Central memory CD8-positive, alpha-beta T cell (primary cell): ENCODE data around the gene AUH.
"Not testable (repeated sequence)": the region's sequence is repeated elsewhere in the genome, so short reads cannot be mapped to it uniquely, and the experiment has no call there.

Experiments used
- ATAC-seq: fragments of 150-1000 bp; cut with Tn5 transposase; replicated peaks from 2 replicates; pipeline ENCODE4 v1.10.0; 2022; ENCODE audit warnings: mild to moderate bottlenecking, moderate FRiP score, moderate number of reproducible peaks; ENCODE audit not compliant: poor library complexity, severe bottlenecking; ENCODE audit errors: extremely low read depth
- DNase-seq, 2 donors: peaks; one replicate each; pipeline ENCODE4 v3.0.0; 2021; ENCODE audit warnings: low spot score in 2 of 2
- H3K27ac Mint-ChIP-seq: one replicate; pipeline ENCODE4 v1.8.0; 2022; ENCODE audit warnings: low read depth, mild to moderate bottlenecking, moderate library complexity, mixed read lengths
- H3K27me3 Mint-ChIP-seq: one replicate; pipeline ENCODE4 v1.8.0; 2022; ENCODE audit warnings: mixed read lengths
- H3K36me3 Mint-ChIP-seq: one replicate; pipeline ENCODE4 v1.8.0; 2022; ENCODE audit warnings: mild to moderate bottlenecking, moderate library complexity, mixed read lengths; ENCODE audit not compliant: insufficient read depth
- H3K4me1 Mint-ChIP-seq: one replicate; pipeline ENCODE4 v1.8.0; 2022; ENCODE audit warnings: mixed read lengths
- H3K4me3 Mint-ChIP-seq: one replicate; pipeline ENCODE4 v1.8.0; 2022; ENCODE audit warnings: mild to moderate bottlenecking, moderate library complexity, mixed read lengths
- H3K9me3 Mint-ChIP-seq: one replicate; pipeline ENCODE4 v1.8.0; 2022; ENCODE audit warnings: mixed read lengths

AUH gene

DNA sequence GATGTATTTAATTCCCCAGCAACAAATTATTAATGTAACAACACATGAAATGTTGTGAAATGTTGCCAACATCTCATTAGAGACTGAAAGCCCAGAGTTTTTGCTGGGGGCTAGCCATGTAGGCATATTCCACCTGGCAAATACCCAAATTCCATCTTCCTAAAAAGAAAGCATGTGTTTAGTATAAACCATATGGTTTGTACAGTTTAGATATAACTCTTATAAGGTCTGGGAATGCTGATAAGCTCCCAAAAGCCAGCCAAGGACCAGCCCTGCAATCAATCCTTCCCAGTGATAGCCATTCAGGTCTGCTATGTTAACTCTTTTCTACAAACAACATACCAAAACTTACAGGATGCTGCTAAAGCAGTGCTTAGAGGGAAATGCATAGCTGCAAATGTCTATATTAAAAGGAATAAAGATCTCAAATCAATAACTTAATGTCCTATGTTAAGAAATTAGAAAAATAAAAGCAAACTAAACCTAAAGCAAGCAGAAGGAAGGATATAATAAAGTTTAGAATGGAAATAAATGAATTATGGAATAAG, 158.9 kb downstream of the AUH start:
- DNase-seq = no peak
- H3K27ac Mint-ChIP-seq = no peak overlapping the region
- no peak for ATAC-seq
- H3K36me3 Mint-ChIP-seq = no peaks in the 10 kb centered on the region
- H3K9me3 Mint-ChIP-seq = peaks cover 11% of the 10 kb centered on the region
- no peak overlapping the region for H3K4me3 Mint-ChIP-seq
- H3K4me1 Mint-ChIP-seq = peaks cover 7% of the 10 kb centered on the region
- no peaks in the 10 kb centered on the region for H3K27me3 Mint-ChIP-seq

DNA sequence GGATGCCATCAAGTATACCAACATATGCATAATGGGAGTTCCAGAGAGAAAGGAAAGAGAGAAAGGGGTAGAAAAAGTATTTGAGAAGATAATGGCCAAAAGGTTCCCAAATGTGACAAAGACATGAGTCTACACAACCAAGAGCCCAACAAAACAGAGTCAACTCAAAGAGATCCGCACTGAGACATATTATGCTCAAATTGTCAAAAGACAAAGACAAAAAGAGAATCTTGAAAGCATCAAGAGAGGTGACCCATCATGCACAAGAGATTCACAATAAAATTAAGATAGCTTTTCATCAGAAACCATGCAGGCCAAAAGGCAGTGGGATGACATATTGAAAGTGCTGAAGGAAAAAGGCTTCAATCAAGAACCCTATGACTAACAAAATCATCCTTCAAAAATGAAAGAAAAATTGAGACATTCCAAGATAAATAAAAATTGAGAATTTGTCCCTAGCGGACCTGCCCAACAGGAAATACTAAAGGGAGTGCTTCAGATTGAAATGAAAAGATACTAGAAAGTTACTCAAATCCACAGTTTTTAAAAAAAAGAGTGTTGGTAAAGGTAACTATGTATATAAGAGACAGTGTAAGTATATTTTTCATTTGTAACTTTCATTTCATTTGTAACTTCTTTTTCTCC, 160.9 kb downstream of the AUH start:
- DNase-seq (no peak), ATAC-seq (no peak)
- Mint-ChIP-seq H3K4me3 (no peak overlapping the region), H3K9me3 (peaks cover 11% of the 10 kb centered on the region), H3K4me1 (no peaks in the 10 kb centered on the region), H3K27ac (no peak overlapping the region), H3K36me3 (no peaks in the 10 kb centered on the region), H3K27me3 (no peaks in the 10 kb centered on the region)

DNA sequence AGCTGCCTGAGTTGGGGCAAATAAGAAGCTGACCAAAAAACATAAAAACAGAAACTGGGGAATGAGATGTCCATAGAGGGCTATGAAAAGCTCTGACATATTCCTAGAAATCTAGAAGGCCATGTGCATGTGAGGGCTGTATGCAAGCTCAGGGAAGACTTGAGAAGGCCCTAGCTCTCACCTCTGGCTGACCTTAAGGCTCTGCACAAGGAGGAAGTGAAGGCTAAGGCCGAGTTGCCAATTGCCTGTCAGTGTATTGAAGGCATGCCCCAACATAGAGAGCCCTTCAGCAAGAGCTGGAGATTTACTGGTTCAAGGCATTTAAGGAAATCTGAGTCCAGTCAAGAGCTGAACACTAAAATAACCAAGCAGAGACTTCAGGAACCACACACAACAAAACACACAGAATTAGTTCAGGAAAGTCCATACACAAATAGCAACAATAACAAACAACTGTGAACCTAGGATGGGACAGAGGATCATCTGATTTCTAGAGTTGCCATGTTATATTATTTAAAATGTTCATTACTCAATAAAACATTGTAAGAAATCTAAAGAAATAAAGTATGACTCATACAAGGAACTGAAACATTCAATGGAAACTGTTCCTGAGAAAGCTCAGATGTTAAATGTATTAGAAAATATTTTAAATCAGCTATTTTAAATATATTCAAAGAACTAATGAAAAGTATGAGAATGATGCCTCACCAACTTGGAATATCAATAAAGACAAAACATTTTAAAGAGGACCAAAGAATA, 161.8 kb downstream of the AUH start:
- Mint-ChIP-seq H3K4me3 (no peak overlapping the region), H3K27me3 (no peaks in the 10 kb centered on the region), H3K9me3 (peaks cover 11% of the 10 kb centered on the region), H3K36me3 (no peaks in the 10 kb centered on the region), H3K27ac (no peak overlapping the region), H3K4me1 (peaks cover 5% of the 10 kb centered on the region)
- no peak for DNase-seq
- no peak for ATAC-seq

DNA sequence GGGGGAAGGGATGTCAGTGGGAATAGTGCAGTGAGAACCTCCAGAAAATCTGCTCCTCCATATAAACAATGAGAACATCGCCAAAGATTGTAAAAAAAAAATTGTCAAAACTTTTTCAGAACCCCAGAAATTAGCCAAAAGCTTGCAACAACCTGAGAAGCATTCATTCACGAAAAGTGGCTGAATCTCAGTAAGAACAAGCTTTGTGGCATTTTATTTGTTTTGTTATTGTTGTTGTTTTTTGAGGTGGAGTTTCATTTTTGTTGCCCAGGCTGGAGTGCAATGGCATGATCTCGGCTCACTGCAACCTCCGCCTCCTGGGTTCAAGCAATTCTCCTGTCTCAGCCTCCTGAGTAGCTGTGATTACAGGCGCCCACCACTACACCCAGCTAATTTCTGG, 162.8 kb downstream of the AUH start:
- H3K27ac Mint-ChIP-seq, H3K4me3 Mint-ChIP-seq, H3K36me3 Mint-ChIP-seq, H3K27me3 Mint-ChIP-seq, DNase-seq, ATAC-seq: not testable (repeated sequence)
- Mint-ChIP-seq H3K9me3 (peaks cover 11% of the 10 kb centered on the region), H3K4me1 (peaks cover 16% of the 10 kb centered on the region)

DNA sequence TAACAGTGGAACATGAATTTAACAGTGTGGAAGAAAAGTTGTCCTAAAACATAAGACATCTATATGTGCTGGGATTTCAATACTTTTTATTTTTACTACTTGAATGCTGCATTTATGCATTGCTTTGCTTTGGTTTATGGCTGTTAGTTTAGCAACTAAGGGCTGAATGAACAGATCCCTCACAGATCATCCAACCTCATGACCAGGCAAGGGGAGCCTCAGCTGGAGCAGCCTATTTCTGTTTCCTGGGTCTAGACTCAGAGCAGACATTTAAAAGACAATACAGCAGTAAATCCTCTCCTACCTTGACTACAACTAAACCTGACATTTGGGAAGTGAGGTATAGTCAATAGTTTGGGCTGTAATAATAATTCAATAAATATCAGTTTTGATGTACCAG, 163.3 kb downstream of the AUH start:
- Mint-ChIP-seq H3K27me3 (no peaks in the 10 kb centered on the region), H3K36me3 (peaks cover 2% of the 10 kb centered on the region), H3K4me3 (no peak overlapping the region), H3K4me1 (peaks cover 21% of the 10 kb centered on the region), H3K27ac (no peak overlapping the region), H3K9me3 (peaks cover 11% of the 10 kb centered on the region)
- DNase-seq = no peak
- ATAC-seq = no peak

DNA sequence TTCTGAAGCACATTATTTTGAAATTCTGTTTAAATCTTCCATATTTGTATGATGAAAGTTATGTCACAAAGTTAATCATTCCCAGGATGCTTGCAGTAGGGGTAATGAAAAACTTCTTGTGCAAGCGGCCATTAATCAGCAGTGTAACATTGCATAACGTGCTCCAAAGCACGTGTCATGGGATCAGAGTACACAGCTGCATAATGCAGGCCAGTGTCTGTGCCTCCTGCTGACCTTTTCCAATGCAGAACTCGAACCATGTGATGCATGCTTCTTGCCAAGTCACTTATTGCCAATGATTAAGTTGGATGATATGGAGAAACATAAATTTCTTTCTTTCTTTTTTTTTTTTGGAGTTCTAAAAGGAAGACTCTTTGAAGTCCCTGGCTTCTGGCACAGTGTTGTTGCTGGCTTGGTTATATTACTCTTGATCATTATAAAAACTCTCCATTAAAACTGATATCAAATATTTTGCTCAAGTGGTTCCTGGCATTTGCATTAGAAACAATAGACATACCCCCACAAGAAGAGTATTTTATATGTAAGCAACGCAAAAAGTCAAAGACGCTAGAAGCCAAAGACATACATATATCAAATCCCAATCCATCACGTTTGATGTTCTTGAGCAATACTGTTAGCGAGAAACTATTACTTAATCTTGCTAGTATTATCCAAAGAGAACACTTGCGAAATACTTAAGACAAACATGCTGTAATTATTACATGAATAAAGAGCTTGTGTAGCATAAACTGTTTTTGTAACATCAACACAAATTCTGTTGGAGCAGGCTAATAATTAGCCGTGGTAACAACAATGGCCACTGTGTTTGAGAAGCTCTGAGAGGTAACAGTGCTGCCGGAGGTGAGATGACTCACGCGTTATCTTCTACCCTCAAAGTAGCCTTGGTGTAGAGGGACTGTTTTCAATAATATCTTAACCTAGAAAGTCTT, 164.2 kb downstream of the AUH start:
- ATAC-seq (no peak), DNase-seq (no peak)
- Mint-ChIP-seq H3K4me3 (no peak overlapping the region), H3K27ac (peak overlapping the region; percentile 51), H3K4me1 (peaks cover 29% of the 10 kb centered on the region), H3K27me3 (no peaks in the 10 kb centered on the region), H3K9me3 (peaks cover 11% of the 10 kb centered on the region), H3K36me3 (peaks cover 4% of the 10 kb centered on the region)

DNA sequence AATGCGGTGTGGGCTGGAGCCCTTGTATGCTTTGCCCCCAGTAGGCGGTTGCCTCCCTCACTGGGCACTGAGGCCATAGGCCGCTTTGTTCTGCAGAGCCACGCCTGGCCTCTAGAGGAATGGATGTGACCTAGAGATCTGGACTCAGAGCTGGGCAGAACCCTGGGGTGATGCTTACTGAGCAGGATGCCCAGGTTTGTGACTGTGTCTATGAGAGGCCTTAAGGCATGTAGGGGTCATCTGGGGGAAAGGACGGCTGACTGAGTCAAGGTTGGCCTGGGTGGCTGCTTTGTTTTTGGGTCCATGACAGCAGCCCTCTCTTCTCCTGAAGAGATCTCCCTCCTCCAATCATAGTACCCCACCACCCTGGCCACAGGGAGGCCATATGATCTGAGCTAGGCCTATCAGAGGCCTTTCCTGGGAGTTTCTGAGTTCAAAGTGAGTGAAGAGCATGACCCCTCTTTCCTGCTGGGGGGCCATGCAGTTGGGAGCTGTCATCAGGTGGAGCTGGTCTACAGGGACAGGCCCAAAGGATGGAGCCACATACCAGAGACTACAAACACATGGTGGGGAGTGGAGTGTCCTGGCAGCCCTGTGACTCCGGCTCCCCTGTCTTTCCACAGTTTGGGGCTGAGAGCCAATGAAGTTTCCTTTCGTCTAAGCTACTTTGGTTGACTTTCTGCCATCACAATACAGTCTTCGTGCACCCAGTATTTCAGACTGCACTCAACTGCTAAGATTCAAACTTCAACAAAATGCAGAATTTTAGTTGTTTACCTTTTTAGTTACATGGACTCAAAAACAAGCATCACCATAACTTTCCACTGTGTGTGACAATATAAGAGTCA, 165.4 kb downstream of the AUH start:
- no peak overlapping the region for H3K27ac Mint-ChIP-seq

DNA sequence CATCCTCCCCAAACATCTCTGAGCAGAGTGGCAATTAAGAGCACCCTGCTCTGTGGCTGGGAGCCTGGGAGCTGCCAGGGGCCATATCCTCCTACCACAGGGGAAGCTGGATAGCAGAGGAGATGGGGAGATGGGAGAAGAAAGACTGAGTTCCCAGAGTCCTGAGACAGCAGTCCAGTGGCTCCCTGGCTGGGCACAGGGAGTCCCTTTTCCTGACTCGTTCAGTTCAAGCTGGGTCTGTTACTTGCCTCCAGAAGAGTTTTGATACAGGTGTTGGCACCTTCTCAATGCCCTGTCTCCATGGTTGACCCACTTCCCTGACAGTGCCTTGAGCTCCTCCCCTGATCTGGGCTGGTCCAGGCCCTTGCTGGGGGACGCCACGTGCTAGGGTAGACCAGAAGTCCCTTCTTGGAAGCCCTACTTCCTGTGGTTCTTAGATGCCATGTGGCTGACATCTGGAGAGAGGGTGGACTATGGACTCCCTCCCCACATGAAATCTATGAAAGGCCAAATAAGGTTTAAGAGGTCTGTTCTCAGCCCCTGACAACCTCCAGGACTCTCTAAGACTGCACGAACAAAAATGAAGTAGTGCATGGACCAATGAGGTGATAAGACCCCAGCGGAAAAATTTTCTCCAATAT, 166.2 kb downstream of the AUH start:
- no peak overlapping the region for H3K4me3 Mint-ChIP-seq
- H3K27me3 Mint-ChIP-seq = no peaks in the 10 kb centered on the region
- peaks cover 3% of the 10 kb centered on the region for H3K9me3 Mint-ChIP-seq
- peaks cover 36% of the 10 kb centered on the region for H3K4me1 Mint-ChIP-seq
- DNase-seq (no peak), ATAC-seq (no peak)
- H3K27ac Mint-ChIP-seq = no peak overlapping the region
- peaks cover 4% of the 10 kb centered on the region for H3K36me3 Mint-ChIP-seq

More for the DNA sequence above, 165.4 kb downstream of the AUH start:
- no peak overlapping the region for H3K4me3 Mint-ChIP-seq
- no peak for DNase-seq
- no peak for ATAC-seq
- H3K4me1 Mint-ChIP-seq = peaks cover 36% of the 10 kb centered on the region
- H3K9me3 Mint-ChIP-seq = peaks cover 5% of the 10 kb centered on the region
- no peaks in the 10 kb centered on the region for H3K27me3 Mint-ChIP-seq
- peaks cover 4% of the 10 kb centered on the region for H3K36me3 Mint-ChIP-seq

DNA sequence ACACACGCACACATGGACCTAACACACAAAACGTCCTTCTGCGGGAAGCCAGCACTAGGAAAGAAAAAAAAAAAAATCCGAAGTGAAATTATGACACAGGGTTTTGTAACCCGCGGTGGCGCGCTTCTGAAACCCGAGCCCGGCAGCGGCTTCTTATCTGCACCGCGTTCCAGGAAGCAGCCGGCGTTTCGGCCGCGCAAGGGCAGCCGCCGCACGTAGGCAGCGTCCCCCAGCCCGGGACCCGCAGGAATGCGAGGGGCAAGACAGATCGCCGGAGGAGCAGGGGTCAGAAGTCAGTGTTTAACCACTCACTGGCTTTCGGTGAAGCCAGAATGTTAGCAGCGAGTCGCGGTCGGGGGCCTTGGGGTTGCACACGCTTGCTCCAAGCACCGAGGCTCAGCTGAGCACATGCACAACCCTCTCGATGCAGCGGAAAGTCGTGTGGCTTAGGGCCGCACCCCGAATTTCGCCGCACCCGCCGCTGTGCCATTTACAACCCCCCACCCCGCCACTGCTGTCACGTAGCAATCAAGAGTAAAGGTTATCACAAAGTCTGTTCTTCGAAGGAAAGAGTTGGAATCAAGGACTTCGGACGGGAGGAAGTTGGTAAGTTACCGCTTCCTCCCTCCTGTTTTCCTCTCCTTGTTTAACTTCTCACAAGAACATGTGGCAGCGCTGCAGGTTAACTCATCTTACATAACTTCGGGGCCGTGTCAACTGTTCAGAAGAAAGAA, 167.9 kb downstream of the AUH start:
- DNase-seq = peak; percentile 42 to 50
- Mint-ChIP-seq H3K27ac (peak overlapping the region; percentile 92), H3K36me3 (peaks cover 4% of the 10 kb centered on the region), H3K27me3 (no peaks in the 10 kb centered on the region), H3K4me1 (peaks cover 36% of the 10 kb centered on the region), H3K9me3 (peaks cover 2% of the 10 kb centered on the region), H3K4me3 (peak overlapping the region; percentile 87)
- ATAC-seq = peak; percentile 86

DNA sequence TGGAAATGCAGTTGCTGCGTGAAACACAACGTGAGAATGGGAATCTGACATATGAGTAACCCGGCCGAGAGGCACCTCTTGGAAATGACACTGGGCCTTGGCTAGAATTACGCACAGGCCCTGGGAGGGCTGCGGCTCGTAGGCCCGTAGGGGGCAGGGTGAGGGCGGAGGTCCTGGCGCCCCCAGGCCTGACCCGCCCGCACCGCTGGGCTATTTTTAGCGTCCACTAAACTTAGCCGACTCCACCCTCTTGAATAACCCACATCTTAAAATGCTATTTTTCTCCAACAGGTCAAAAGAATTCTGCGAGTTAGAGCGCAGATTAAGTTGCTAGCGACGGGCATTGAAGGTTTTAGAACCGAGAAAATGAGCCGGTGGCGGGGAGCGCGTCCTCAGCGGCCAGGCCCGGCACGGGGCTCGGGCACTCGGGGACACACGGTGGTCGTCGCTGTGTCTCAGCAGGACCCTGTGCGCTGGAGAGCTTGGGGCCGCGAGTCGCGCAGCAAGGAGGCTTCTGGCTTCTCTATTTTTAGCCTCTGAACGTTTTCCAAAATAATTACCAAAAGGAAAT, 168.5 kb downstream of the AUH start:
- ATAC-seq = peak; percentile 16
- Mint-ChIP-seq H3K9me3 (peaks cover 5% of the 10 kb centered on the region), H3K27me3 (no peaks in the 10 kb centered on the region), H3K27ac (peak overlapping the region; percentile 92), H3K4me1 (peaks cover 36% of the 10 kb centered on the region), H3K4me3 (peak overlapping the region; percentile 87), H3K36me3 (peaks cover 4% of the 10 kb centered on the region)
- DNase-seq = no peak
